Islet of Langerhans (tissue), 1 donor: ENCODE data around the gene OTUD5.

Experiments
- FAIRE-seq: peaks from one replicate; lab custom pipeline; 2011; peaks lifted over from hg19 to GRCh38; lab: Jason Lieb, UNC

Gene OTUD5

GRCh38 chrX:48911412-48912182, 45.8 kb downstream of the OTUD5 start, which contains the start of gene SLC35A2:
Gene SLC35A2, minus strand, starts transcription at chrX:48911646. Its CDS starts 10 bp downstream, at chrX:48911636.
- peak; percentile 88 for FAIRE-seq

GRCh38 chrX:48910926-48911411, 46.4 kb downstream of the OTUD5 start:
- no peak for FAIRE-seq

- no peak for FAIRE-seq
These were observed 47.6 kb downstream of the OTUD5 start for GRCh38 chrX:48909703-48910294.

GRCh38 chrX:48908600-48908999, 48.8 kb downstream of the OTUD5 start:
- no peak for FAIRE-seq

GRCh38 chrX:48905090-48905790, 52.2 kb downstream of the OTUD5 start:
- FAIRE-seq = no peak

GRCh38 chrX:48904626-48905025, 52.8 kb downstream of the OTUD5 start:
- no peak for FAIRE-seq

GRCh38 chrX:48904180-48904579, 53.2 kb downstream of the OTUD5 start:
- no peak for FAIRE-seq

- FAIRE-seq = no peak
These were observed 54.1 kb downstream of the OTUD5 start for GRCh38 chrX:48903290-48903689.

GRCh38 chrX:48902776-48903175, 54.6 kb downstream of the OTUD5 start:
- FAIRE-seq = no peak

GRCh38 chrX:48902135-48902534, 55.3 kb downstream of the OTUD5 start:
- FAIRE-seq = no peak

GRCh38 chrX:48901069-48901468, 56.3 kb downstream of the OTUD5 start:
- FAIRE-seq = no peak

- no peak for FAIRE-seq
These were observed 58.4 kb downstream of the OTUD5 start for GRCh38 chrX:48899078-48899410.

GRCh38 chrX:48897625-48898306, 59.6 kb downstream of the OTUD5 start, which contains the start of the genes PQBP1 and TIMM17B:
Gene PQBP1, plus strand, starts transcription at chrX:48897930. Its CDS starts 580 bp downstream, at chrX:48898510.
Gene TIMM17B, minus strand, starts transcription at chrX:48897768. Its CDS starts 19 bp downstream, at chrX:48897749.
- FAIRE-seq = peak; percentile 97

GRCh38 chrX:48897157-48897624, 60.2 kb downstream of the OTUD5 start:
- peak; percentile 95 for FAIRE-seq

- no peak for FAIRE-seq
These were observed 60.8 kb downstream of the OTUD5 start for GRCh38 chrX:48896611-48897011.

- no peak for FAIRE-seq
These were observed 62.5 kb downstream of the OTUD5 start for GRCh38 chrX:48894891-48895290.

GRCh38 chrX:48893556-48894348, 63.7 kb downstream of the OTUD5 start:
- no peak for FAIRE-seq

- no peak for FAIRE-seq
These were observed 64.5 kb downstream of the OTUD5 start for GRCh38 chrX:48892896-48893295.

- no peak for FAIRE-seq
These were observed 65.8 kb downstream of the OTUD5 start for GRCh38 chrX:48891402-48892288.

- FAIRE-seq = no peak
These were observed 66.4 kb downstream of the OTUD5 start for GRCh38 chrX:48890934-48891401.
